A549 (cell line): ENCODE data around the gene LRCOL1. TPM values are rescaled to one million over a fixed set of nuclear protein-coding genes. Genes with fewer than 3 reads are reported as not detected.

Source experiments
- ATAC-seq, 2 experiments: fragments of 200-7000 bp in 1 of 2; fragments of >200 bp in 1 of 2; cut with Nextera tagmentation in 1 of 2; cut with Tn5 transposase in 1 of 2; 3 replicates each; pipeline versions ENCODE4 v1.8.0 to v1.9.1; 2018 to 2020; ENCODE audit warnings: mild to moderate bottlenecking in 1 of 2, moderate library complexity in 1 of 2
- CTCF ChIA-PET: fragments of 300-600 bp; sonication (Branson Sonifier 250); formaldehyde crosslinking; extraction: SDS; loops from one replicate; lab custom pipeline; 2021; ENCODE audit warnings: antibody characterized with exemption, inconsistent platforms; lab: Yijun Ruan, JAX
- POLR2A ChIA-PET: fragments of 350-600 bp; formaldehyde crosslinking; extraction: SDS; loops from one replicate; lab custom pipeline; 2021; ENCODE audit warnings: antibody characterized with exemption, inconsistent platforms; lab: Yijun Ruan, JAX
- DNase-seq, 2 experiments: peaks; one replicate each; pipeline versions ENCODE4 v3.0.0 to v3.0.0-alpha.2; 2011 to 2016; ENCODE audit warnings: low read depth in 1 of 2, low spot score in 1 of 2
- FAIRE-seq: peaks from 2 replicates; lab custom pipeline; 2011; peaks lifted over from hg19 to GRCh38; lab: Jason Lieb, UNC
- H3K27ac ChIP-seq, 2 experiments: fragments of >200 bp; sonication (Bioruptor Twin); formaldehyde crosslinking; 3 replicates each; pipeline ENCODE4 v1.5.1; 2016 to 2017
- H3K4me1 ChIP-seq: fragments of >200 bp; sonication (Bioruptor Twin); formaldehyde crosslinking; 3 replicates; pipeline ENCODE4 v1.6.1; 2016
- H3K4me2 ChIP-seq: fragments of >200 bp; sonication (Bioruptor Twin); formaldehyde crosslinking; 3 replicates; pipeline ENCODE4 v1.6.1; 2016
- H3K4me3 ChIP-seq: fragments of >200 bp; sonication (Bioruptor Twin); formaldehyde crosslinking; 3 replicates; pipeline ENCODE4 v1.5.1; 2016
- H3K9me3 ChIP-seq: fragments of >200 bp; sonication (Bioruptor Twin); formaldehyde crosslinking; 3 replicates; pipeline ENCODE4 v1.6.1; 2016
- BHLHE40 ChIP-seq: IDR thresholded peaks from 2 replicates; pipeline ENCODE4 v1.6.1; 2012; ENCODE audit warnings: low read depth, low read length, inconsistent platforms
- CBX2 ChIP-seq: fragments of 200-600 bp; sonication (generic); IDR thresholded peaks from 2 replicates; pipeline ENCODE4 v1.6.1; 2016; ENCODE audit warnings: low read depth, mild to moderate bottlenecking, borderline replicate concordance
- CTCF ChIP-seq: fragments of >200 bp; sonication (Bioruptor Twin); formaldehyde crosslinking; IDR thresholded peaks from 3 replicates; pipeline ENCODE4 v1.5.1; 2016
- HOXB5 ChIP-seq: fragments of 250-450 bp; sonication (Bioruptor Pico); IDR thresholded peaks from 2 replicates; pipeline ENCODE4 v1.5.0; 2020; ENCODE audit warnings: mild to moderate bottlenecking, moderate library complexity
- JUN ChIP-seq, 2 experiments: fragments of >200 bp; sonication (Bioruptor Twin); formaldehyde crosslinking; IDR thresholded peaks; 2 replicates in 1 of 2; 3 replicates in 1 of 2; pipeline ENCODE4 v1.6.1; 2016 to 2017
- KDM1A ChIP-seq: fragments of 200-600 bp; sonication (generic); IDR thresholded peaks from 2 replicates; pipeline ENCODE4 v1.6.1; 2016; ENCODE audit warnings: low read depth, mild to moderate bottlenecking
- MAX ChIP-seq: IDR thresholded peaks from 2 replicates; pipeline ENCODE4 v1.6.1; 2012
- MYC ChIP-seq: IDR thresholded peaks from 2 replicates; pipeline ENCODE4 v1.6.1; 2012; ENCODE audit warnings: mild to moderate bottlenecking, inconsistent platforms, low read length, improper control_type of control experiment, borderline replicate concordance
- NR3C1 ChIP-seq: fragments of >200 bp; sonication (Bioruptor Twin); formaldehyde crosslinking; IDR thresholded peaks from 3 replicates; pipeline ENCODE4 v1.6.1; 2017
- POLR2A ChIP-seq: IDR thresholded peaks from 2 replicates; pipeline ENCODE4 v1.6.1; 2012; ENCODE audit warnings: mild to moderate bottlenecking, low read length
- RAD21 ChIP-seq, 2 experiments: fragments of >200 bp in 1 of 2; sonication (Bioruptor Twin) in 1 of 2; formaldehyde crosslinking in 1 of 2; IDR thresholded peaks in 1 of 2; conservative IDR thresholded peaks in 1 of 2; 2 replicates in 1 of 2; 3 replicates in 1 of 2; pipeline ENCODE4 v1.6.1; 2012 to 2018; ENCODE audit warnings: inconsistent platforms in 1 of 2
- SMC3 ChIP-seq: fragments of >200 bp; sonication (Bioruptor Twin); formaldehyde crosslinking; IDR thresholded peaks from 3 replicates; pipeline ENCODE4 v1.6.1; 2018; ENCODE audit warnings: inconsistent platforms
- SREBF2 ChIP-seq: fragments of 450-650 bp; IDR thresholded peaks from 2 replicates; pipeline ENCODE4 v1.6.1; 2014; ENCODE audit warnings: mild to moderate bottlenecking, moderate library complexity
- USF2 ChIP-seq: fragments of 450-650 bp; IDR thresholded peaks from 2 replicates; pipeline ENCODE4 v1.6.1; 2014; ENCODE audit warnings: antibody characterized with exemption
- ZSCAN20 ChIP-seq: fragments of 250-450 bp; sonication (Bioruptor Pico); IDR thresholded peaks from 2 replicates; pipeline ENCODE4 v1.8.0; 2022; ENCODE audit warnings: mild to moderate bottlenecking, moderate library complexity
- whole genome bisulfite sequencing: methylation state at CpG from one replicate; pipeline ENCODE4 v1.1.6; 2017; ENCODE audit errors: missing lambda C conversion rate; 5-methylcytosine and 5-hydroxymethylcytosine counted together
- polyA plus RNA-seq, 4 experiments: library from polyadenylated mRNA; depleted of rRNA in 3 of 4; stranded (reverse); fragments of >200 nt; fragmentation: RNase III in 1 of 4; extraction: RNeasy Plus Mini Kit Qiagen cat#74134 plus additional on column Dnase treatment in 1 of 4; gene quantifications; 2 replicates in 3 of 4; 3 replicates in 1 of 4; pipeline ENCODE4 v1.2.3, GENCODE V29; 2011 to 2017
- TF ChIP-seq, protein P1 (sequence below): IDR thresholded peaks from 2 replicates; pipeline ENCODE4 v1.6.1; 2012

Gene LRCOL1
- polyA plus RNA-seq, 2 of the 4 experiments (the other 2 are of a cell fraction) = not detected

DNA sequence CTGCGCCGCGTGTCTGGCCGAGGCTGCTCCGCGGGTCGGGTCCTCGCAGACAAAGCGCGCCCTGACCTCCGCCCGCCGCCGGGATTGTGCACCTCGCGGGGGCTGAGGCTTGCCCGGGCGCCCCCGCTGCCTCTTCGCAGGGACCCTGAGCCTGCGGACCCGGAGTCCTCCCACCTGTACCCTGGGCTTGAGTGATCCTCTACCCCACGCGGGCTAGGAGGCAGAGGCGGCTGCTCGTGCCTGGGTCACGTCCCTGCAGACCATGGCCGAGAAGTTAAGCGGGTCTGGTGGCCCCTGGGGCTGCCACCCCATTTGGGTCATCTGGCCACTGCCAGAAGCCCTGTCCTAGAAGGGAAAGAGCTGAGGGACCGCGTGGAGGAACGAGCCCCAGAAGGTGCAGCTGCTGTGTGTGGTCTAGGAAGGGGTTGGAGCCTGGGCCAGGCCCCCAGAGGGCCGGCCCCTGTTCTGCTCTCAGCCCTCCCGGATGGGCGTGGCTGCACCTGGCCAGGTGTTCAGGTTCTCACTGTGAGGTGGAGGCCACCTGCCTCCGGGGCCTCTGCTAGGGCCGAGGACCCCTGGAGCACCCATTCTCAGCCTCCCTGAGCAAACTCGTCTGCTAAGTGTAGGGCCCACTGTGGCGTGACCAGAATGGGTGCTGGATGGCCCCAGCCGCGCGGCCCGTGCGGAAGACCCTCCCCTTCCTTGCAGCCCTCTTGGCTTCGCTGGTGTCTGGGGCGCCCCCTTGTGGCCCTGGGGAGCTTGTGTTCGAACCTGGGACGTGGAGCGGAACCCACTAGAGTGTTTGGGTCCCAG is 49.6 kb downstream of the LRCOL1 start:
- peak; percentile 54 to 83 for ATAC-seq
- WGBS = 8% methylated on average over 15 of the region's 49 CpGs
- DNase-seq = peak; percentile 82 to 89
- TF ChIP-seq RAD21 (conservative IDR thresholded peaks at IDR 0.05 in 1 of 2, IDR thresholded peaks at IDR 0.05 in 1 of 2) (peak; percentile 57 to 61), USF2 (no peak), SMC3 (peak; percentile 76), BHLHE40 (0 out of 2 replicates have a peak, but pooled peaks have one; percentile 10), CTCF (peak; percentile 79), SREBF2 (no peak), MAX (peak; percentile 33; the same call in 1 of the 2 replicates)
- H3K27ac ChIP-seq = peak overlapping the region; percentile 80 to 91; a peak in 5 of 6 replicates
- no peaks in the 10 kb centered on the region for H3K9me3 ChIP-seq
- no peak for FAIRE-seq
- peaks cover 10% of the 10 kb centered on the region; the same call in 2 of the 3 replicates for H3K4me1 ChIP-seq
- POLR2A ChIA-PET = no interaction called here
- H3K4me3 ChIP-seq = peak overlapping the region; percentile 91
- CTCF ChIA-PET = interaction anchor here (0.6 to 9.0 kb wide), 46 partner anchors 9 to 435 kb away, joined by 3 to 108 read pairs (median 4); no protein-coding TSS in a partner anchor
- peak overlapping the region; percentile 96 for H3K4me2 ChIP-seq

- DNase-seq = no peak
Measured at GRCh38 chr12:132560364-132560613, 50.1 kb downstream of the LRCOL1 start.

DNA sequence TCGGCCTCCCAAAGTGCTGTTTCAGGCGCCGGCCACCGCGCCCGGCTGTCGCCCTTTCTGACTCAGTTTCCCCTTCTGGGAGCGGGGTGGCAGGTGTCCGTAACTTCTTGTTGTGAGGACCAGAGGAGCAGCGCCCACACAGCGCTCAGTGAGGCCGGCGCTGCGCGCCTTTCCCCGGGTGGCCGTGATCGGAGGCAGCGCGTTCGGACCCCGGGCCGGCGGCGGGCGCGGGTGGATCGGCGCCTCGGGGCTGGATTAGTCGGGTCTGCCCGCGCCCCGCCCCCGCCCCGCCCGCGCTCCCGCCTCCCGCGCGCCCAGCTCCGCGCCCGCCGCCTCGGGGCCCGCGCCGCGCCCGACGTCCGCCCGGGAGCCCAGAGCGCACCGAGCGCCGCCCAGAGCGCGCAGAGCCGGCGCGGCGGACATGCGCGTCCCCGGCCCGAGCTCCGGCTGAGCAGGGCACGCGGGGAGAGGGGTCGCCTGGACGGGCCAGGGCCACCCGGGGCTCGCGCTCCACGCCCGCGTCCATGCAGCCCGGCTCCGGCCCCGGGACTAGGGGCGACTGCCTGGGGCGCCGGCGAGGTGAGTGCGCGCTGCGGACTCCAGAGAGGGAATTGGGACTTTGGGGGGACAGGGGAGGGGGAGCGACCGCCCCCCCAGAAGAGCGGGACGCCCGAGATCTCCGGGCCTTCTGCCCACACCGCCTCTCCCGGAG is 50.6 kb downstream of the LRCOL1 start:
- FAIRE-seq (no peak), DNase-seq (peak; percentile 53 to 66), ATAC-seq (peak; percentile 37 to 42)
- Histone ChIP-seq H3K27ac (peak overlapping the region; percentile 80 to 91), H3K4me3 (peak overlapping the region; percentile 91), H3K4me2 (peak overlapping the region; percentile 96), H3K4me1 (peaks cover 10% of the 10 kb centered on the region; the same call in 2 of the 3 replicates), H3K9me3 (no peaks in the 10 kb centered on the region)
- WGBS = 7% methylated on average over 18 of the region's 98 CpGs
- TF ChIP-seq POLR2A (peak; percentile 59), ZSCAN20 (CRISPR knock-in tag) (no peak), JUN (IDR thresholded peaks at IDR 0.05) (peak in 1 of 2 experiments; percentile 34; a peak in 1 of 5 replicates), KDM1A (0 out of 2 replicates have a peak, but pooled peaks have one; percentile 38)
- ChIA-PET CTCF (interaction anchor here (0.6 to 9.0 kb wide), 4 partner anchors 16 to 155 kb away, joined by 3 to 108 read pairs (median 6); no protein-coding TSS in a partner anchor), POLR2A (interaction anchor here (0.6 kb wide), 1 partner anchor 36 kb away, joined by 3 read pairs; no protein-coding TSS in a partner anchor)

More at GRCh38 chr12:132560364-132560613, 50.1 kb downstream of the LRCOL1 start:
- TF ChIP-seq CBX2 (no peak), MYC (peak; percentile 59; the same call in 1 of the 2 replicates), HOXB5 (CRISPR knock-in tag) (no peak), NR3C1 (no peak), MAX (peak; percentile 15; the same call in 1 of the 2 replicates)
- TF ChIP-seq, protein P1, sequence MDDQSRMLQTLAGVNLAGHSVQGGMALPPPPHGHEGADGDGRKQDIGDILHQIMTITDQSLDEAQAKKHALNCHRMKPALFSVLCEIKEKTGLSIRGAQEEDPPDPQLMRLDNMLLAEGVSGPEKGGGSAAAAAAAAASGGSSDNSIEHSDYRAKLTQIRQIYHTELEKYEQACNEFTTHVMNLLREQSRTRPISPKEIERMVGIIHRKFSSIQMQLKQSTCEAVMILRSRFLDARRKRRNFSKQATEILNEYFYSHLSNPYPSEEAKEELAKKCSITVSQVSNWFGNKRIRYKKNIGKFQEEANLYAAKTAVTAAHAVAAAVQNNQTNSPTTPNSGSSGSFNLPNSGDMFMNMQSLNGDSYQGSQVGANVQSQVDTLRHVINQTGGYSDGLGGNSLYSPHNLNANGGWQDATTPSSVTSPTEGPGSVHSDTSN = no peak
- ATAC-seq = peak; percentile 1 to 27; a peak in 4 of 6 replicates
- peaks cover 10% of the 10 kb centered on the region; the same call in 2 of the 3 replicates for H3K4me1 ChIP-seq
- CTCF ChIA-PET = interaction anchor here (0.9 to 9.0 kb wide), 20 partner anchors 9 to 434 kb away, joined by 3 to 108 read pairs (median 5); no protein-coding TSS in a partner anchor
- FAIRE-seq = no peak
- H3K27ac ChIP-seq = peak overlapping the region; percentile 80 to 91
- POLR2A ChIA-PET = no interaction called here
- peak overlapping the region; percentile 96 for H3K4me2 ChIP-seq
- no peaks in the 10 kb centered on the region for H3K9me3 ChIP-seq
- WGBS = no CpG with 5 or more reads among the region's 36 CpGs
- peak overlapping the region; percentile 91 for H3K4me3 ChIP-seq
